PFSK-1 (cell line): Measurements from ENCODE around the gene EED.

Experiments used
- FOXP2 ChIP-seq: optimal IDR thresholded peaks from 2 replicates; pipeline ENCODE3; 2011; ENCODE audit warnings: borderline replicate concordance, control low read depth, inconsistent platforms; ENCODE audit not compliant: insufficient read depth; ENCODE audit errors: extremely low read length, extremely low read depth
- POLR2AphosphoS5 ChIP-seq: IDR thresholded peaks from 2 replicates; pipeline ENCODE4 v1.6.1; 2012; ENCODE audit warnings: low read depth, mild to moderate bottlenecking, control low read depth, low read length, moderate library complexity
- SIN3A ChIP-seq: IDR thresholded peaks from 2 replicates; pipeline ENCODE4 v1.6.1; 2012; ENCODE audit warnings: mild to moderate bottlenecking, low read length, moderate library complexity, borderline replicate concordance; ENCODE audit not compliant: insufficient read depth
- TAF1 ChIP-seq: IDR thresholded peaks from 2 replicates; pipeline ENCODE4 v1.6.1; 2012; ENCODE audit warnings: low read length, control low read depth, borderline replicate concordance; ENCODE audit not compliant: insufficient read depth
- TF ChIP-seq, protein P1 (sequence below), 2 experiments: IDR thresholded peaks; 2 replicates each; pipeline versions ENCODE4 v1.6.1 to v1.8.0; 2011 to 2012; ENCODE audit warnings: low read depth in 2 of 2, low read length in 2 of 2, control low read depth in 1 of 2, inconsistent platforms in 1 of 2, mild to moderate bottlenecking in 1 of 2, moderate library complexity in 1 of 2; ENCODE audit not compliant: insufficient read depth in 1 of 2

DNA sequence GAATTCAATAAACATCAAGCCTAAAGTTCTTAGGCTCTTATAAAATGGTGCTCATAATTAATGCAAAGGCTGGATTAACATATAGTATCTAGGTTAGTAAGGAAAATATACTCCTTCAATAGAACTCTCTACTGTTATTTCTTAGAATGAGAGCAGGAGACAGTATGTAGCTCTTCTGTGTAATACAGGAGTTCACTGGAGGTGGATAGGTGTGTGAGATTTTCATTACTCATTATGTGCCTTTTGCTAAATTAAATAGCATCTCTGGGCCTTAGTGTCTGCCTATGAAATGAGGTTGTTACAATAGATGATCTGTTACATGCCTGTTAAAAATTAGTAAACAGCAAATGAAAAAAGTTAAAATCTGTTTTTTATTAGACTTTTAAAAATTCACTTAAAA, 20.6 kb downstream of the EED start:
- TF ChIP-seq FOXP2 (no peak), POLR2AphosphoS5 (no peak), TAF1 (no peak), SIN3A (no peak)
- TF ChIP-seq, protein P1, sequence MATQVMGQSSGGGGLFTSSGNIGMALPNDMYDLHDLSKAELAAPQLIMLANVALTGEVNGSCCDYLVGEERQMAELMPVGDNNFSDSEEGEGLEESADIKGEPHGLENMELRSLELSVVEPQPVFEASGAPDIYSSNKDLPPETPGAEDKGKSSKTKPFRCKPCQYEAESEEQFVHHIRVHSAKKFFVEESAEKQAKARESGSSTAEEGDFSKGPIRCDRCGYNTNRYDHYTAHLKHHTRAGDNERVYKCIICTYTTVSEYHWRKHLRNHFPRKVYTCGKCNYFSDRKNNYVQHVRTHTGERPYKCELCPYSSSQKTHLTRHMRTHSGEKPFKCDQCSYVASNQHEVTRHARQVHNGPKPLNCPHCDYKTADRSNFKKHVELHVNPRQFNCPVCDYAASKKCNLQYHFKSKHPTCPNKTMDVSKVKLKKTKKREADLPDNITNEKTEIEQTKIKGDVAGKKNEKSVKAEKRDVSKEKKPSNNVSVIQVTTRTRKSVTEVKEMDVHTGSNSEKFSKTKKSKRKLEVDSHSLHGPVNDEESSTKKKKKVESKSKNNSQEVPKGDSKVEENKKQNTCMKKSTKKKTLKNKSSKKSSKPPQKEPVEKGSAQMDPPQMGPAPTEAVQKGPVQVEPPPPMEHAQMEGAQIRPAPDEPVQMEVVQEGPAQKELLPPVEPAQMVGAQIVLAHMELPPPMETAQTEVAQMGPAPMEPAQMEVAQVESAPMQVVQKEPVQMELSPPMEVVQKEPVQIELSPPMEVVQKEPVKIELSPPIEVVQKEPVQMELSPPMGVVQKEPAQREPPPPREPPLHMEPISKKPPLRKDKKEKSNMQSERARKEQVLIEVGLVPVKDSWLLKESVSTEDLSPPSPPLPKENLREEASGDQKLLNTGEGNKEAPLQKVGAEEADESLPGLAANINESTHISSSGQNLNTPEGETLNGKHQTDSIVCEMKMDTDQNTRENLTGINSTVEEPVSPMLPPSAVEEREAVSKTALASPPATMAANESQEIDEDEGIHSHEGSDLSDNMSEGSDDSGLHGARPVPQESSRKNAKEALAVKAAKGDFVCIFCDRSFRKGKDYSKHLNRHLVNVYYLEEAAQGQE (IDR thresholded peaks at IDR 0.05; ENCODE audit: insufficient read depth in 1 of 2, low read depth in 2 of 2, low read length in 2 of 2), result no peak
